Testis (tissue), 2 donors: ENCODE data around the gene CDC20.

Experiments used
- CTCF ChIP-seq, 3 experiments: fragments of 450-650 bp in 2 of 3; fragments of 200-600 bp in 1 of 3; sonication (generic) in 1 of 3; IDR thresholded peaks; one replicate each; pipeline ENCODE4 v1.5.1; 2016 to 2019; ENCODE audit warnings: antibody characterized with exemption in 3 of 3, mild to moderate bottlenecking in 2 of 3, moderate library complexity in 1 of 3
- POLR2A ChIP-seq: fragments of 450-650 bp; IDR thresholded peaks from one replicate; pipeline ENCODE4 v1.6.1; 2017; ENCODE audit warnings: antibody characterized with exemption, mild to moderate bottlenecking, moderate library complexity

GRCh38 chr1:43367026-43367903 lies 8.5 kb downstream of the CDC20 start:
- TF ChIP-seq CTCF (IDR thresholded peaks at IDR 0.05) (peak in 1 of 3 experiments; percentile 4), POLR2A (no peak)
